GM12878 (cell line): ENCODE data around the gene TBC1D8B. TPM values are rescaled to one million over a fixed set of nuclear protein-coding genes. Genes with fewer than 3 reads are reported as not detected.

Source experiments
- ATAC-seq: fragments of 200-7000 bp; cut with Tn5 transposase; 3 replicates; pipeline ENCODE4 v1.9.1; 2020; ENCODE audit warnings: mild to moderate bottlenecking, moderate library complexity
- BruUV-seq: library from RNA; stranded (reverse); fragments of 400-500 nt; replicated peaks from 2 replicates; lab custom pipeline; 2021; lab: Mats Ljungman, UMichigan
- CTCF ChIA-PET: fragments of 300-600 bp; sonication (Branson Sonifier 250); formaldehyde crosslinking; extraction: SDS; loops from one replicate; lab custom pipeline; 2021; ENCODE audit warnings: inconsistent platforms; lab: Yijun Ruan, JAX
- POLR2A ChIA-PET: fragments of 350-600 bp; formaldehyde crosslinking; extraction: SDS; loops from one replicate; lab custom pipeline; 2021; ENCODE audit warnings: inconsistent platforms; lab: Charles Lee
- RAD21 ChIA-PET: fragments of 300-600 bp; sonication (Branson Sonifier 250); formaldehyde crosslinking; loops from one replicate; lab custom pipeline; 2023; ENCODE audit warnings: antibody characterized with exemption; ENCODE audit not compliant: unreplicated experiment; lab: Charles Lee
- SMC1A ChIA-PET: fragments of 300-600 bp; sonication (Branson Sonifier 250); formaldehyde crosslinking; loops from one replicate; lab custom pipeline; 2023; ENCODE audit not compliant: unreplicated experiment, uncharacterized antibody; lab: Charles Lee
- DNase-seq: peaks from one replicate; pipeline ENCODE4 v3.0.0-alpha.2; 2011; ENCODE audit warnings: low read depth, low spot score
- FAIRE-seq: peaks from 3 replicates; lab custom pipeline; 2011; peaks lifted over from hg19 to GRCh38; lab: Jason Lieb, UNC
- H2AFZ ChIP-seq: 2 replicates; pipeline ENCODE4 v1.6.0; 2011; ENCODE audit warnings: low read depth, low read length, control low read depth; ENCODE audit not compliant: control insufficient read depth
- H3K27ac ChIP-seq: 2 replicates; pipeline ENCODE4 v1.5.1; 2011; ENCODE audit warnings: control low read depth; ENCODE audit not compliant: control insufficient read depth, insufficient read depth
- H3K27me3 ChIP-seq, 2 experiments: replicated peaks in 1 of 2; 2 replicates each; pipeline versions ENCODE4 v1.6.0 to v1.6.1; 2011; ENCODE audit warnings: low read length in 1 of 2; ENCODE audit not compliant: control insufficient read depth in 2 of 2, insufficient read depth in 2 of 2
- H3K36me3 ChIP-seq, 2 experiments: 2 replicates each; pipeline ENCODE4 v1.5.1; 2011; ENCODE audit warnings: low read length in 1 of 2; ENCODE audit not compliant: control insufficient read depth in 2 of 2, insufficient read depth in 2 of 2
- H3K4me1 ChIP-seq: 2 replicates; pipeline ENCODE4 v1.6.1; 2011; ENCODE audit warnings: mild to moderate bottlenecking, low read length, moderate library complexity, mixed read lengths; ENCODE audit not compliant: control insufficient read depth, insufficient read depth
- H3K4me2 ChIP-seq: 2 replicates; pipeline ENCODE4 v1.6.0; 2011; ENCODE audit warnings: control low read depth; ENCODE audit not compliant: control insufficient read depth, insufficient read depth
- H3K4me3 ChIP-seq: fragments of 200-600 bp; sonication (generic); 2 replicates; pipeline ENCODE4 v1.5.1; 2016
- H3K79me2 ChIP-seq: 2 replicates; pipeline ENCODE4 v1.6.0; 2011; ENCODE audit warnings: low read length; ENCODE audit not compliant: control insufficient read depth, insufficient read depth
- H3K9ac ChIP-seq: 2 replicates; pipeline ENCODE4 v1.8.0; 2011; ENCODE audit warnings: low read length, control low read depth, mixed read lengths; ENCODE audit not compliant: control insufficient read depth, insufficient read depth
- H3K9me3 ChIP-seq: replicated peaks from 3 replicates; pipeline ENCODE4 v1.5.1; 2011; ENCODE audit warnings: mild to moderate bottlenecking, low read length; ENCODE audit not compliant: control insufficient read depth, insufficient read depth
- H4K20me1 ChIP-seq: 2 replicates; pipeline ENCODE4 v1.6.0; 2011; ENCODE audit not compliant: control insufficient read depth, insufficient read depth
- CREB1 ChIP-seq: IDR thresholded peaks from 2 replicates; pipeline ENCODE4 v1.6.1; 2012; ENCODE audit warnings: low read depth, mild to moderate bottlenecking, inconsistent platforms
- ELK1 ChIP-seq: IDR thresholded peaks from 2 replicates; pipeline ENCODE4 v1.6.1; 2012; ENCODE audit warnings: low read depth, low read length, improper control_type of control experiment
- FOXM1 ChIP-seq: IDR thresholded peaks from 2 replicates; pipeline ENCODE4 v1.6.1; 2012; ENCODE audit warnings: low read depth, mild to moderate bottlenecking, inconsistent platforms, low read length, moderate library complexity
- GATAD2B ChIP-seq: fragments of 450-650 bp; conservative IDR thresholded peaks from 2 replicates; pipeline ENCODE4 v1.6.1; 2017; ENCODE audit warnings: low read depth, mild to moderate bottlenecking, moderate library complexity
- HDAC2 ChIP-seq: fragments of 200-600 bp; sonication (generic); IDR thresholded peaks from 2 replicates; pipeline ENCODE4 v1.6.1; 2017
- HSF1 ChIP-seq: fragments of 150-350 bp; IDR thresholded peaks from 2 replicates; pipeline ENCODE4 v1.6.1; 2014; ENCODE audit warnings: mild to moderate bottlenecking, low read depth, low read length
- JUND ChIP-seq: IDR thresholded peaks from 2 replicates; pipeline ENCODE4 v1.6.1; 2012; ENCODE audit warnings: low read depth, mild to moderate bottlenecking, low read length, improper control_type of control experiment, moderate library complexity
- KAT2A ChIP-seq: conservative IDR thresholded peaks from 2 replicates; pipeline ENCODE4 v1.6.1; 2011; ENCODE audit warnings: low read depth, low read length; ENCODE audit not compliant: control insufficient read depth
- PAX8 ChIP-seq: fragments of 450-650 bp; IDR thresholded peaks from 2 replicates; pipeline ENCODE4 v1.6.1; 2017; ENCODE audit warnings: mild to moderate bottlenecking, moderate library complexity
- RAD21 ChIP-seq: IDR thresholded peaks from 2 replicates; pipeline ENCODE4 v1.6.1; 2011; ENCODE audit warnings: mild to moderate bottlenecking, low read depth, low read length, moderate library complexity; ENCODE audit not compliant: insufficient read depth
- RCOR1 ChIP-seq: conservative IDR thresholded peaks from 2 replicates; pipeline ENCODE4 v1.6.1; 2012; ENCODE audit warnings: low read depth, low read length, improper control_type of control experiment
- SMAD5 ChIP-seq: IDR thresholded peaks from 2 replicates; pipeline ENCODE4 v1.6.1; 2016; ENCODE audit warnings: antibody characterized with exemption, low read depth
- SMARCA5 ChIP-seq: fragments of 450-650 bp; IDR thresholded peaks from 2 replicates; pipeline ENCODE4 v1.6.1; 2017; ENCODE audit warnings: mild to moderate bottlenecking
- SRF ChIP-seq, 2 experiments: IDR thresholded peaks; 2 replicates each; pipeline ENCODE4 v1.6.1; 2011; ENCODE audit warnings: low read depth in 2 of 2, low read length in 2 of 2, mild to moderate bottlenecking in 1 of 2, moderate library complexity in 1 of 2
- TCF12 ChIP-seq: IDR thresholded peaks from 2 replicates; pipeline ENCODE4 v1.6.1; 2011; ENCODE audit warnings: low read depth, mild to moderate bottlenecking, low read length
- ZNF274 ChIP-seq: IDR thresholded peaks from one replicate; pipeline ENCODE4 v1.8.0; 2011; ENCODE audit not compliant: insufficient read length, insufficient read depth
- WGBS: methylation state at CpG from one replicate; pipeline ENCODE4 v1.1.6; 2016; ENCODE audit warnings: low lambda C conversion rate; ENCODE audit not compliant: insufficient replicate concordance, insufficient coverage; ENCODE audit errors: missing lambda C conversion rate; 5-methylcytosine and 5-hydroxymethylcytosine counted together
- in situ Hi-C: fragments of 300-500 bp; cut with MboI; formaldehyde crosslinking; loops from 9 replicates; pipeline ENCODE4 v1.14.3; 2018; ENCODE audit warnings: mixed read lengths
- intact Hi-C: fragments of 100-400 bp; cut with micrococcal nuclease; formaldehyde crosslinking; loops from one replicate; pipeline ENCODE4 v1.14.2; 2022; ENCODE audit not compliant: unreplicated experiment
- polyA plus RNA-seq, 11 experiments: library from polyadenylated mRNA; depleted of rRNA in 4 of 11; unstranded in 6 of 11; stranded (reverse) in 5 of 11; fragments of >200 nt; fragmentation: Nextera tagmentation in 4 of 11; fragmentation: Illumina TruSeq in 1 of 11; extraction: Ambion mirVana in 4 of 11; extraction: Trizol in 1 of 11; gene quantifications; 1 replicate in 1 of 11; 2 replicates in 10 of 11; pipeline versions ENCODE4 v1.2.1 to v1.2.3, GENCODE V29; 2011 to 2016; ENCODE audit warnings: inconsistent platforms in 2 of 11, missing spikeins in 2 of 11, low read depth in 1 of 11
- total RNA-seq, 4 experiments: library from RNA; depleted of rRNA in 3 of 4; stranded (reverse); fragments of >200 nt in 3 of 4; fragmentation: Illumina TruSeq in 1 of 4; extraction: Trizol in 1 of 4; gene quantifications; 2 replicates each; pipeline versions ENCODE4 v1.2.1 to v1.2.3, GENCODE V29; 2013 to 2021
- TF ChIP-seq, protein P1 (sequence below): fragments of 450-650 bp; formaldehyde crosslinking; IDR thresholded peaks from 2 replicates; pipeline ENCODE4 v1.5.0; 2022; ENCODE audit warnings: mild to moderate bottlenecking, missing genetic modification characterization

The TBC1D8B gene
- total and polyA plus RNA-seq, 10 of the 15 experiments (the other 5 are each of a cell fraction or from before 2014, with no cell fraction given) = 0.95 to 2.6 (median 1.6) TPM

DNA sequence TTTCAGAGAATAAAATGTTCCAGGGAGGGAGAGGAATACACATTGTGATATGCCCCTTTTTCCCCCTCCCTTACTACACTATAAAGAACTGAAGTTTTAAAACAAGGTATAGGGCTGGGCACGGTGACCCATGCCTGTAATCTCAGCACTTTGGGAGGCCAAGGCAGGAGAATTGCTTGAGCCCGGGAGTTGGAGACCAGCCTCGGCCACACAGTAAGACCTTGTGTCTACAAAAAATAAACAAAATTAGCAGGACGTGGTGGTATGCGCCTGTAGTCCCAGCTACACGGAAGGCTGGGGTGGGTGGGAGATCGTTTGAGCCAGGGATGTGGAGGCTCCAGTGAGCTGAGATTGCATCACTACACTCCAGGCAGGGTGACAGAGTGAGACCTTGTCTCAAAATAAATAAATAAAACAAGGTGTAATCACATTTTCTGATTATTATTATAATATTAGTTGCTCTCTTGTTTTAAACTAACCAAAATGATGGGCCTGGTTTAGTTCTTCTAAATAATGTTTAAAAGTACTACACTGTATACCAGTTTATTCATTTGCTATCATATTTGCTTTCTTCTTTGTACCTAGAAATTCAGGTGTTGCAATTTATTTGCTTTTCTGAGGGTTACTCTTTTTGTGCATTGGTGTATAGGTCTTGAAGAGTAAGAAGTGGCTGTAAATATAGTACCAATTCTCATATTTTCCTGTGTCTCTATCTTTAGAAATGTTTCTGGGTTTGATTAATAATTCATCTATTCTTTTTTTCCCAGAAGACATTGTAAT is 8.8 kb downstream of the TBC1D8B start:
- CTCF ChIA-PET = no interaction called here
- Histone ChIP-seq H3K79me2 (no peaks in the 10 kb centered on the region), H3K4me3 (no peak overlapping the region), H4K20me1 (no peaks in the 10 kb centered on the region), H2AFZ (no peak overlapping the region), H3K9me3 (no peaks in the 10 kb centered on the region), H3K4me2 (no peak overlapping the region), H3K9ac (no peak overlapping the region), H3K36me3 (no peaks in the 10 kb centered on the region), H3K27ac (no peak overlapping the region), H3K4me1 (no peaks in the 10 kb centered on the region), H3K27me3 (no peaks in the 10 kb centered on the region)
- intact Hi-C loops = no loop called here
- SMC1A ChIA-PET = no interaction called here
- ATAC-seq = no peak
- no peak for FAIRE-seq
- TF ChIP-seq RAD21 (no peak), JUND (no peak), SMARCA5 (no peak), ZNF274 (no peak), PAX8 (no peak), RCOR1 (no peak), SMAD5 (no peak), FOXM1 (no peak), SRF (IDR thresholded peaks at IDR 0.05; ENCODE audit: low read depth in 2 of 2, low read length in 2 of 2) (no peak), HSF1 (no peak), TCF12 (no peak), KAT2A (no peak), CREB1 (no peak), HDAC2 (no peak), ELK1 (no peak), GATAD2B (no peak)
- TF ChIP-seq, protein P1, sequence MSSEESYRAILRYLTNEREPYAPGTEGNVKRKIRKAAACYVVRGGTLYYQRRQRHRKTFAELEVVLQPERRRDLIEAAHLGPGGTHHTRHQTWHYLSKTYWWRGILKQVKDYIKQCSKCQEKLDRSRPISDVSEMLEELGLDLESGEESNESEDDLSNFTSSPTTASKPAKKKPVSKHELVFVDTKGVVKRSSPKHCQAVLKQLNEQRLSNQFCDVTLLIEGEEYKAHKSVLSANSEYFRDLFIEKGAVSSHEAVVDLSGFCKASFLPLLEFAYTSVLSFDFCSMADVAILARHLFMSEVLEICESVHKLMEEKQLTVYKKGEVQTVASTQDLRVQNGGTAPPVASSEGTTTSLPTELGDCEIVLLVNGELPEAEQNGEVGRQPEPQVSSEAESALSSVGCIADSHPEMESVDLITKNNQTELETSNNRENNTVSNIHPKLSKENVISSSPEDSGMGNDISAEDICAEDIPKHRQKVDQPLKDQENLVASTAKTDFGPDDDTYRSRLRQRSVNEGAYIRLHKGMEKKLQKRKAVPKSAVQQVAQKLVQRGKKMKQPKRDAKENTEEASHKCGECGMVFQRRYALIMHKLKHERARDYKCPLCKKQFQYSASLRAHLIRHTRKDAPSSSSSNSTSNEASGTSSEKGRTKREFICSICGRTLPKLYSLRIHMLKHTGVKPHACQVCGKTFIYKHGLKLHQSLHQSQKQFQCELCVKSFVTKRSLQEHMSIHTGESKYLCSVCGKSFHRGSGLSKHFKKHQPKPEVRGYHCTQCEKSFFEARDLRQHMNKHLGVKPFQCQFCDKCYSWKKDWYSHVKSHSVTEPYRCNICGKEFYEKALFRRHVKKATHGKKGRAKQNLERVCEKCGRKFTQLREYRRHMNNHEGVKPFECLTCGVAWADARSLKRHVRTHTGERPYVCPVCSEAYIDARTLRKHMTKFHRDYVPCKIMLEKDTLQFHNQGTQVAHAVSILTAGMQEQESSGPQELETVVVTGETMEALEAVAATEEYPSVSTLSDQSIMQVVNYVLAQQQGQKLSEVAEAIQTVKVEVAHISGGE (CRISPR knock-in tag) = no peak
- 35% methylated on average over 7 of the region's 7 CpGs for WGBS
- RAD21 ChIA-PET = no interaction called here
- BruUV-seq = no TSS peak
- in situ Hi-C loops = no loop called here
- no peak for DNase-seq
- POLR2A ChIA-PET = no interaction called here
